GM10847 (cell line): ENCODE data around the gene ZNF222.

ENCODE experiments used
- POLR2A ChIP-seq: IDR thresholded peaks from 2 replicates; pipeline ENCODE4 v1.6.1; 2011; ENCODE audit not compliant: insufficient read length; ENCODE audit errors: extremely low read depth

ZNF222 gene

DNA sequence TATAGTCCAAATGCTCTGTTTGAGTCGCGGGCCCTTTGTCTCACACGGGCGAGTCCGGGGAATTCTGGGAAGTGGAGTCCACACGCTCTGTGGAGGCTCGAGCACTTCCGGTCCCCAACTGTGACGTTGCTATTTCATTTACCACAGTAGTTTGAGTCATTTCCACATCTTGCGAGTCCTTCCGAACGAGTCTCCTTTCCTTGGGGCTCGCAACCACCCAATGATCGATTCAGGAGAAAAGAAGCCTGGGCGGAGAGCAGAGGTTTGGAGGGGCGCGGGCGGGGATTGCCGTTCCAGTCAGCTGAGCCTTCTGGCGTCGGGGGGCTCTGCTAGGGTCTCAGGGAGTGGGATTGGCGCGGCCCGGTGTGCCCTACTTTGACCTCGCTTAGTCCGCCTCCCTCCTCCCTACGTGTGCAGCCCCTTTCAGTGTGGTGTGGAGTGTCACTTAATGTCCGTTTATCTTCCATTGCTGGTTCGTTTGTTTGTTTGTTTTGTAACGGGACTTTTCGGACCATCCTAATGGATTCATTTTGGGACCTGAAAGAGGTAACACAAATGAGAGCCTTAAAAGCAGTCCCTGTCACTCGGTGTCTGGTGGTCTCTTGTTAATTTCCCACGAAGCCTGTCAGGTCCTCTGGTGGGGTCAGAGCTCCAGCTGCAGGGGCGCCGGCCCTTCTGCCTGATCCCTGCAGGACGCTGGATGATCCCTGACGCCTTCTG is at the start of gene ZNF222:
Gene ZNF222 (plus strand): TSS at position 163 of the 720 bp plus-strand sequence. CDS start 58 bp downstream, at position 221.
- TF ChIP-seq POLR2A = no peak

DNA sequence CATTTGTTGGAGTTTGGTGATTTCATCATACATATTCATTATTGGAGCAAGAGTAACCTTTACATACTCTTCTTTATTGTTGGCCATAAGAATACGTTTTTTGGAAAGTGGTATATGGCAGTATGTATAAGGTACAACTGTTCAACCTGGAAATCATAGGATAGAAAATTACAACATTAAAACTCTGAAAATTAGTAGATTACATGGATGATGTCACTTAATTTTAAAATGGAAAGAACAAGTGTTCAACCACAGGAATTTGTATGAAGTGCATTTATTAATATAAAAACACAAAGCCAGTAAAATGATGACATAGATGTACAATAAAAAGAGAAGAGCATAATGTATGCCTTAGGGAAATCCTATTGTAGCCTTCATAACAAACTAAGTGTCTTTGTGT is 48.4 kb upstream of the ZNF222 start:
- no peak for TF ChIP-seq POLR2A

DNA sequence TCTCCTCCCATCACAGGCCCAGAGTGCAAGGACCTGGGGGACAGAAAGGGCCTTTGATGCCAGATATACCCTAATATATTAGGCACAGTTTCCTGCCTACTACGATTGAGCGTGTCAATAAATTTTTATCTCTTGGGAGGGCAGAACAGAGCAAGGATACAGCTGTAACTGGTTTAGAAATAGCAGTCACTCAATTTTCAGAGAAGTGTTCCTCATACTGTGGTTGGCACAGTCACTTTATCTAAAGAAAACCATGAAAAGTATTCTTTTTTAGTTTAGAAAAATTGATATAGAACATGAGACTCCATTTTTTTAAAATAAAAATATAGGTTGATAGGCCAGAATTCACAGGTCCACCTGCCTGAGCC is 41.7 kb upstream of the ZNF222 start:
- no peak for TF ChIP-seq POLR2A

DNA sequence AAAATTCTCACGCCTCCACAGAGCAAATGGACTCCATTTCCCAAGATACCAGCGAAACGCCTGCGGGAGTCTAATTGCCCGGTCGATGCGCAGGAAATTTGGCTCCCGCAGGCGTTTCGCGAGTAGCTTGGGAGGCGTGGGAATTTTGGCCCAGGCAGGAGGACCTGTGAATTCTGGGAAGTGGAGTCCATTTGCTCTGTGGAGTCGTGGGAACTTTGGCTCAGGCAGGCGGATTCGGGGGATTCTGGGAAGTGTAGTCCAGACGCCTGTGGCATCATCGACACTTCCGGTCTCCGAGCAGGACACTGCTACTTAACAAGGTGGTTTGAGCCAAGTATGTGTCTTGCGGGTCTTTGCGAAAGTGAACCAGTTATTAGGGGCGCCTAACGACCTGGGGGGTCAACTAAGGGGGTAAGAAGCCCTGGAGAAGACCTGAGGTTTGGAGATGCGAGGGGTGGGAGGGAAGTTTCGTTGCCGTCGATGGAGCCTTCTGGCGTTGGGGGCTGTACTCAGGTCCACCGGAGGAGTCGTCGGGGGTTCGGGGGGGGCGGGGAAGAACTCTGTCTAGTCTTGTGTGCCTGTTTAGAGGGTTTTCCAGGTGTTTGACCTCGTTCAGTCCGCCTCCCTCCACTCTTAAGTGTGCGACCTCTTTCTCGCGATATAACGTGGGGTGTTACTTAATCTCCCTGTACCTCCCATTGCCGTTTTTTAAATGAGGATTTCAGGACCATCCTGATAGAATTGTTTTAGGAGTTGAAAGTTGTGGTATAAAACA is 41.1 kb upstream of the ZNF222 start, which contains the start of gene ZNF155:
Gene ZNF155 (plus strand): TSS at position 277 of the 775 bp plus-strand sequence. CDS start 4,356 bp downstream, outside the sequence.
- TF ChIP-seq POLR2A = no peak

DNA sequence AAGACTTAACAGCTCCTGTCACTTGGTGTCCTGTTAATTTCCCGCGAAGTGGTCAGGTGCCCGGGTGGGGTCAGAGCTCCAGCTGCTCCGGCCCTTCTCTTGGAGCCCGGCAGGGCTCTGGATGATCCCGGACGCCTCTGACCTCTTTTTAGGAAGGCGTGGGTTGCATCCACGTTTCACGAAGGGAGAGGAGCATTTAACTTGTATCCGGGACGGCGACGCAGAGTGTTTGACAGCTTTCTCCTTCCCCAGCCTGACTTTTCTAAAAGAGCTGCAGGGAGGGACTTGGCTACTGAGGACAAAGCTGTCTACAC is 40.5 kb upstream of the ZNF222 start:
- TF ChIP-seq POLR2A = no peak

DNA sequence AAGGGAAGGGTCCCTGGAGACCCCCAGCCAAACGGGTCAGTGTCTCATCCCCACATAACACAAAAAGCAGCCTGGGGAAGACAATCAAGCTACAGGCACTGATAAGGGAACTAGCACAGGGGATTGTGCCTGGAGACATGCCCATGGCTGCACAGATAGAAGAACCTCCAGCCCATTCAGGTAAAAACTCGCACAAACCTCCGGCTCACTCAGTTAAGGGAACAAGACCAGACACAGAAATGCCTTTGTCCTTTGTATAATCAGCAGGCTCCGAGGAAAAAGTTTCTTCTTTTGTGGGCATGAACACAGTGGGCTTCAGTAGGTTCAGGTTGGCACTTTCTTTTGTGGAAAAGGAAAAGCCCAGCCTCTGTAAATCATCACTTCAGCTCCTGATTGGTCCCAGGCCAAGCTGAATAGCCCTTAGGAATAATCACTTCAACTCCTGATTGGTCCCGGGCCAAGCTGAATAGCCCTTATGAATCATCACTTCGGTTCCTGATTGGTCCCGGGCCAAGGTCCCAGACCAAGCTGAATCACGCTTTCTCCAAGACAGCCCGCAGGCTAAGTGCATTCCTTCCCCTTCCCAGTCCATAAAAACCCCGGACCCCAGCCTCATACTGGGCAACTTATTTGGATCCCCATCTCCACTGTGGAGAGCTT is 27.4 kb upstream of the ZNF222 start:
- TF ChIP-seq POLR2A = no peak

DNA sequence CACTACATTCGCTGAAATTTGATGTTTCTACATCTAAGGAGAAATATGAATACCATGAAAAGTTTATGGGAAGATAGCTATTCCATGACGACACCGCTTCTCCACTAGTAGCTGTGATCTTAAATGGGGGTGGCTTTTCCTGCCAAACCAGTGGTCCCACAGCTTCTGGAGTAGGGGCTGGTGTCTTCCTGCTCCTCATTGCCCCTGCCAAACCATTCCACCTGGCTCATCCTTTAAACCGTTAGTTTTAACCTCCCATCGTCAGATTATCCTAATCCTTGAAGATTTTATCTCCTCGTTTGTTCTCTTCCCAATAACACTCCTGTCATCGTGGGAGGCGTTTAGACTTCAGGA is 23.0 kb upstream of the ZNF222 start:
- TF ChIP-seq POLR2A = no peak

DNA sequence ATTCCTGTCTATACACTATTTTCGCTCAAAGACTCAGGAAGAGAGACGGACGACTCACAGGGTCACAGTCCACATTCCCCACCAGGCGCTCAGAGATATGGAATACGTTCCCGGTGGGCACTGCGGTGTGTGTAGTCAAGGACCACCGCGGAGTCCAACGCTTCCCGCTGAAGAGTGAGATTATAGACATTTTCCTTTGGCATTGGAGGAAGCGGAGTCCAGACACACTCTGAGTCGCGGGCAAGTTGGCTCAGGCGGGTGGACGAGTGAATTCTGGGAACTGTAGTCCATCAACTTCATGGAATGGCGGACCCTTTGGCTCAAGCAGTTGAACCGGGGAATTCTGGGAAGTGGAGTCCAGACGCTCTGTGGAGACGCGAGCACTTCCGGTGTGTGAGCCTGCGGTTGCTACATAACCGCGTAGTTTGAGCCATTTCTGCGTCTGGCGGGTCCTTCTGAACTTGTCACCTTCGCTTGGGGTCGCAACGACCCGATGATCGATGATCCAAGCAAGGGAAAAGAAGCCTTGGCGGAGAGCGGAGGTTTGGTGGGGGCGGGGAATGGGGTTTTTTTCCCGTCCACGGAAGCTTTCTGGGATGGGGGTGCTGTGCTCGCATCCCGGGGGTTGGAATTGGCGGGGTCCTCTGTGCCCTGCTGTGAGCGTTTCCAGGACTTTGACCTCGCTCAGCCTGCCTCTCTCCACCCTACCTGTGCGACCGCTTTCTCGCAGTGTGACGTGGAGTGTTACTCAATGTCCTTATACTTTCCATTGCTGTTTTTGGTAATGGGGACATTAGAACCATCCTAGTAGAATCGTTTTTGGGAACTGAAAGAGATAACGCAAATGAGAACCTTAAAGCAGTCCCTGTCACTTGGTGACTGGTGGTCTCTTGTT is 22.4 kb upstream of the ZNF222 start, which contains the start of gene ZNF230:
Gene ZNF230 (plus strand): TSS at position 392 of the 895 bp plus-strand sequence. CDS start 4,122 bp downstream, outside the sequence.
- TF ChIP-seq POLR2A = peak; percentile 43

DNA sequence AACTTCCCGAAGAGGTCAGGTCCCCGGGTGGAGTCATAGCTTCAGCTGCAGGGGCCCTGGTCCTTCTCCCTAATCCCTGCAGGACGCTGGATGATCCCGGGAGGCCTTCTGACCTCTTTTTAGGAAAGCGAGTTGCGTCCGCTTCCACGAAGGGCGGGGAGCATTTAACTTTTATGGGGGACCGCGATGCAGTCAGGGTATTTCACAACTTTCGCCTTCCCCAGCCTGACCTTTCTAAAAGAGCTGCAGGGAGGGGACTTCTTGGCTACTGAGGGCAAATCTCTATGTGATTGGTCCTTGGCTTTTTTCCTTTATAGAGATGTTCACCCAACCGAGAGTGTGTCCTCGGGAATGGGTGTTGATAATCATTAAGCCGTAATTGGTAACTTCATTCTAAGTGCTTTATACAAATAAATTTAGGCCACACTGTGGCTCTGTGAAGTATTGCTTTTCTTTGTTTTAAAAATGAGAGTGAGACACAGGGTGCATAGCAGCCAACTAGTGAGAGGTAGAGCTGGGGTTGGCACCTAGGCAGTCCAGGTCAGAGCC is 21.6 kb upstream of the ZNF222 start:
- TF ChIP-seq POLR2A = no peak

DNA sequence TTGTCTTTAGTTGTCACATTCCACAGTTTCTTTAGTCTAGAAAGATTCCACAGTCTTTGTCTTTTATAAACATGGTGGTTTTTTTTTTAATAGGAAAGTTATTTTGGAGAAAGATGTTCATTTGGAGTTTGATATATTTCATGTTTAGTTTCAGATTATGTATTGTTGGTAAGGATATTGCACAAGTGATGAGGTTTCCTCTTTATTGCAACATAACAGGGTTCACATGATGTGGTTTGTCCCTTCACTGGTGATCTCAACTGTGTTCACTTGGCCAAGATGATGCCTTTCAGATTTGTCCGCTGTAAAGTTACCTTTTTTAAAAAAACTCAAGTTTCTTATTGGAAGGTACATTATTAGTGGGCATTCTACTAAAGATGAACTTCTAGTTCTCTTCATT is 19.2 kb upstream of the ZNF222 start:
- TF ChIP-seq POLR2A = no peak

DNA sequence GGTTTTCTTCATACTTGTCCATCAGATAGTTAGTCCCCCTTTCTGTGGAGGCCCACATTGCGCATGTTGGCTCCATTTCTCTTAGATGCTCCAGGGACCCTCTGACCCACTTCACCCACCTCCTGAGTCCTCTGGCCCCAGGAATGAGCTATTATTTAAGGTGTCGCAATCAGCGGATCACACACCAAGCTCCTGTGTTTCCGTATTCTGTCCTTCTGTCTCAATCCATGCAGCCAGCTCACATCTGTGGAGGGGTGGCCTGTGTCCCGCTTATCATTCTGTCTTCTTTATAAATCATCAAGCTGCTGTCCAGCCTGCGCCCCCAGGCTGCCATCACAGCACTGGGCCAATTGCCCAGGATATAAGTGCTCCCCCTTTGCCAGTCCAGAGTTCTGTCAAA is 17.7 kb upstream of the ZNF222 start:
- TF ChIP-seq POLR2A = no peak

DNA sequence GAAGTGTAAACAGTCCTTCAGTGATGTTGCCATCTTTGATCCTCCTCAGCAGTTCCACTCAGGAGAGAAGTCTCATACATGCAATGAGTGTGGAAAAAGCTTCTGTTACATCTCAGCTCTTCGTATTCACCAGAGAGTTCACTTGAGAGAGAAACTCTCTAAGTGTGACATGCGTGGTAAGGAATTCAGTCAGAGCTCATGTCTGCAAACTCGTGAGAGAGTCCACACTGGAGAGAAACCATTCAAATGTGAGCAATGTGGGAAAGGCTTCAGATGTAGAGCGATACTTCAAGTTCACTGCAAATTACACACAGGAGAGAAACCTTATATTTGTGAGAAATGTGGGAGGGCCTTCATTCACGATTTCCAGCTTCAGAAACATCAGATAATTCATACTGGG is 14.7 kb upstream of the ZNF222 start:
- TF ChIP-seq POLR2A = no peak

DNA sequence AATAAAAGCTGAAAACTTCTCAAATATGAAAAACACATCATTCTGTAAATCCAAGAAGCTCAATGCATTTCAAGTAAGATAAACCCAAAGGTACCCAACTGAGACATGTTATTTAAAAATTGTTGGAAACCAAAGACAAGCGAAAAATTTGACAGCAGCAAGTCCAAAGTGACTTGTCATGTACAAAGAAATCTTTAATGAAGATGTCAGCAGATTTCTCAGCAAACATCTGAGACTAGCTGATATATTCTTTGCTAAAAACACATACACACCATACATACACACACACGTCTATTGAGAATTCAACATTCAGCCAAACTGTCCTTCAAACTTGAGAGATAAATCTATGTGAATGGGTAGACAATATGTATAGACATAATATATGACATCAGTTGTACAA is 5.7 kb upstream of the ZNF222 start:
- TF ChIP-seq POLR2A = no peak

DNA sequence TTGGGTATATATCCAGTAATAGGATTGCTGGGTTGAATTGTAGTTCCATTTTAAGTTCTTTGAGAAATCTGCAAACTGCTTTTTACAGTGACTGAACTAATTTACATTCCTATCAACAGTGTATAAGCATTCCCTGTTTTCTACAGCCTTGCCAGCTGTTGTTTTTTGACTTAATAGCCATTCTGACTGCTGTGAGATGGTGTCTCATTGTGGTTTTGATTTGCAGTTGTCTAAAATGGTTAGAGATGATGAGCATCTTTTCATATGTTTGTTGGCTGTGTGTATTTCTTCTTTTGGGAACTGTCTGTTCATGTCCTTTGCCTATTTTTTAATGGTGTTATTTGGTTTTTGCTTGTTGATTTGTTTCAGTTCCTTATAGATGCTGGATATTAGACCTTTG is 4.0 kb upstream of the ZNF222 start:
- TF ChIP-seq POLR2A = no peak

DNA sequence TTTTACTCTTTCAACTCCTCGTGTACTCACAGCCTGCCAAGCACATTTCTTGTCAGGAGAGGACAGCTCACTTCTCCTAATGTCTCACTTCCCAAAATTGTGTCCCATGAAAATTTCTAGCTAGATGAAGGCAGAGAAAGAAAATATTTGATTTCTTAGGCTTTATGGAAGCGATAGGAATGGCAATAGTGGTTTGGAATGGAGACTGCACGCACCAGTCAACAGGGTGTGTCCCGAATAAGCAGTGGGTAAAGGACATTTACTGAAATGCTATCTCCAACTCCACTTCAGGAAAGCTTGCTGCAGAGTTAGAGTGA is 321 bp upstream of the ZNF222 start:
- no peak for TF ChIP-seq POLR2A
